Measurements from ENCODE around the gene SMYD3. TPM values are rescaled to one million over a fixed set of nuclear protein-coding genes. Genes with fewer than 3 reads are reported as not detected.
A peak's percentile ranks its signal among the peaks of the same experiment; 100 is the strongest.

Gene SMYD3
- total and polyA plus RNA-seq, 9 of the 15 experiments (the other 6 are each of a cell fraction or from before 2014, with no cell fraction given): 128 to 440 (median 197) TPM

DNA sequence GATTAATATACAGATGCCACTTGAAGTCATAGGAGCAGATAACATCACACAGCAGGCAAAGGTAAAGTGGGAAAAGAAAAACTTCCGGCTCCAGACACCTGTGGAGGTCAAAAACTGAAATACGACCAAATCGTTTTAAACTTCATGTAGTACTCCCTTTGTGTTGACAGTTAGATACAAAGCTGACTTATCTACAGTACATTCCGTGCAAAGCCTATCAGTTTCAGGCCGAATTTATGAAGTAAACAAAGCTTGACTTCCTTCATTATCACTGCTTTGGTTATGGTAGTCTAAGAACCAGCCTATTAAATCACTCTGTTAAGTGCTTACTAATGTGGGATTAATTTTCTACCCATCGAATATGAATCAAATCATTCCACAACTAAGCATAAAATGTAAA, 156.3 kb downstream of the SMYD3 start (continued):
- TF ChIP-seq, protein P1, sequence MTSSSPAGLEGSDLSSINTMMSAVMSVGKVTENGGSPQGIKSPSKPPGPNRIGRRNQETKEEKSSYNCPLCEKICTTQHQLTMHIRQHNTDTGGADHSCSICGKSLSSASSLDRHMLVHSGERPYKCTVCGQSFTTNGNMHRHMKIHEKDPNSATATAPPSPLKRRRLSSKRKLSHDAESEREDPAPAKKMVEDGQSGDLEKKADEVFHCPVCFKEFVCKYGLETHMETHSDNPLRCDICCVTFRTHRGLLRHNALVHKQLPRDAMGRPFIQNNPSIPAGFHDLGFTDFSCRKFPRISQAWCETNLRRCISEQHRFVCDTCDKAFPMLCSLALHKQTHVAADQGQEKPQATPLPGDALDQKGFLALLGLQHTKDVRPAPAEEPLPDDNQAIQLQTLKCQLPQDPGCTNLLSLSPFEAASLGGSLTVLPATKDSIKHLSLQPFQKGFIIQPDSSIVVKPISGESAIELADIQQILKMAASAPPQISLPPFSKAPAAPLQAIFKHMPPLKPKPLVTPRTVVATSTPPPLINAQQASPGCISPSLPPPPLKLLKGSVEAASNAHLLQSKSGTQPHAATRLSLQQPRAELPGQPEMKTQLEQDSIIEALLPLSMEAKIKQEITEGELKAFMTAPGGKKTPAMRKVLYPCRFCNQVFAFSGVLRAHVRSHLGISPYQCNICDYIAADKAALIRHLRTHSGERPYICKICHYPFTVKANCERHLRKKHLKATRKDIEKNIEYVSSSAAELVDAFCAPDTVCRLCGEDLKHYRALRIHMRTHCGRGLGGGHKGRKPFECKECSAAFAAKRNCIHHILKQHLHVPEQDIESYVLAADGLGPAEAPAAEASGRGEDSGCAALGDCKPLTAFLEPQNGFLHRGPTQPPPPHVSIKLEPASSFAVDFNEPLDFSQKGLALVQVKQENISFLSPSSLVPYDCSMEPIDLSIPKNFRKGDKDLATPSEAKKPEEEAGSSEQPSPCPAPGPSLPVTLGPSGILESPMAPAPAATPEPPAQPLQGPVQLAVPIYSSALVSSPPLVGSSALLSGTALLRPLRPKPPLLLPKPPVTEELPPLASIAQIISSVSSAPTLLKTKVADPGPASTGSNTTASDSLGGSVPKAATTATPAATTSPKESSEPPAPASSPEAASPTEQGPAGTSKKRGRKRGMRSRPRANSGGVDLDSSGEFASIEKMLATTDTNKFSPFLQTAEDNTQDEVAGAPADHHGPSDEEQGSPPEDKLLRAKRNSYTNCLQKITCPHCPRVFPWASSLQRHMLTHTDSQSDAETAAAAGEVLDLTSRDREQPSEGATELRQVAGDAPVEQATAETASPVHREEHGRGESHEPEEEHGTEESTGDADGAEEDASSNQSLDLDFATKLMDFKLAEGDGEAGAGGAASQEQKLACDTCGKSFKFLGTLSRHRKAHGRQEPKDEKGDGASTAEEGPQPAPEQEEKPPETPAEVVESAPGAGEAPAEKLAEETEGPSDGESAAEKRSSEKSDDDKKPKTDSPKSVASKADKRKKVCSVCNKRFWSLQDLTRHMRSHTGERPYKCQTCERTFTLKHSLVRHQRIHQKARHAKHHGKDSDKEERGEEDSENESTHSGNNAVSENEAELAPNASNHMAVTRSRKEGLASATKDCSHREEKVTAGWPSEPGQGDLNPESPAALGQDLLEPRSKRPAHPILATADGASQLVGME (CRISPR knock-in tag; IDR thresholded peaks at IDR 0.05): no peak
- TF ChIP-seq ZFP36 (IDR thresholded peaks at IDR 0.05; ENCODE audit: low read depth, low read length, partially characterized antibody): no peak
- no peak for TF ChIP-seq PHF8 (IDR thresholded peaks at IDR 0.05; ENCODE audit: borderline replicate concordance, low read length)
- TF ChIP-seq, protein P2, sequence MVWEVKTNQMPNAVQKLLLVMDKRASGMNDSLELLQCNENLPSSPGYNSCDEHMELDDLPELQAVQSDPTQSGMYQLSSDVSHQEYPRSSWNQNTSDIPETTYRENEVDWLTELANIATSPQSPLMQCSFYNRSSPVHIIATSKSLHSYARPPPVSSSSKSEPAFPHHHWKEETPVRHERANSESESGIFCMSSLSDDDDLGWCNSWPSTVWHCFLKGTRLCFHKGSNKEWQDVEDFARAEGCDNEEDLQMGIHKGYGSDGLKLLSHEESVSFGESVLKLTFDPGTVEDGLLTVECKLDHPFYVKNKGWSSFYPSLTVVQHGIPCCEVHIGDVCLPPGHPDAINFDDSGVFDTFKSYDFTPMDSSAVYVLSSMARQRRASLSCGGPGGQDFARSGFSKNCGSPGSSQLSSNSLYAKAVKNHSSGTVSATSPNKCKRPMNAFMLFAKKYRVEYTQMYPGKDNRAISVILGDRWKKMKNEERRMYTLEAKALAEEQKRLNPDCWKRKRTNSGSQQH (CRISPR knock-in tag; IDR thresholded peaks at IDR 0.05): no peak
- no peak for TF ChIP-seq NFXL1 (CRISPR knock-in tag; IDR thresholded peaks at IDR 0.05)
- no peak for TF ChIP-seq ATF1 (CRISPR knock-in tag; IDR thresholded peaks at IDR 0.05)
- no peak for TF ChIP-seq ATF1 (tag; IDR thresholded peaks at IDR 0.05)
- no peak for TF ChIP-seq EGR1 (conservative IDR thresholded peaks at IDR 0.05)
- TF ChIP-seq PRMT5 (CRISPR knock-in tag; IDR thresholded peaks at IDR 0.05): no peak
- TF ChIP-seq PRDM10 (IDR thresholded peaks at IDR 0.05; ENCODE audit: partially characterized antibody): no peak
- TF ChIP-seq ZNF12 (CRISPR knock-in tag; IDR thresholded peaks at IDR 0.05): no peak
- TF ChIP-seq TCF3 (CRISPR knock-in tag; IDR thresholded peaks at IDR 0.05): peak; percentile 21; the same call in 1 of the 2 replicates
- TF ChIP-seq POLR3G (IDR thresholded peaks at IDR 0.05; ENCODE audit: extremely low read depth, insufficient read length, insufficient replicate concordance): no peak
- no peak for TF ChIP-seq RAD21 (CRISPR knock-in tag; conservative IDR thresholded peaks at IDR 0.05 in 1 of 2, IDR thresholded peaks at IDR 0.05 in 1 of 2)
- 0 out of 2 replicates have a peak, but pooled peaks have one; percentile 41 for TF ChIP-seq CTBP1 (IDR thresholded peaks at IDR 0.05; ENCODE audit: borderline replicate concordance)
- no peak for TF ChIP-seq KDM2B (CRISPR knock-in tag; IDR thresholded peaks at IDR 0.05)
- no peak for TF ChIP-seq CEBPB (tag; IDR thresholded peaks at IDR 0.05)
- TF ChIP-seq CBFB (CRISPR knock-in tag; IDR thresholded peaks at IDR 0.05): no peak
- TF ChIP-seq ILF3 (IDR thresholded peaks at IDR 0.05; ENCODE audit: borderline replicate concordance): no peak
- TF ChIP-seq PHB2 (IDR thresholded peaks at IDR 0.05; ENCODE audit: low read depth): no peak

All from K562 (cell line).